Measurements from ENCODE around the gene RHOA. TPM values are rescaled to one million over a fixed set of nuclear protein-coding genes. Genes with fewer than 3 reads are reported as not detected.

The RHOA gene
- 100 to 1,000 TPM; 412 to 421 TPM for total RNA-seq

DNA sequence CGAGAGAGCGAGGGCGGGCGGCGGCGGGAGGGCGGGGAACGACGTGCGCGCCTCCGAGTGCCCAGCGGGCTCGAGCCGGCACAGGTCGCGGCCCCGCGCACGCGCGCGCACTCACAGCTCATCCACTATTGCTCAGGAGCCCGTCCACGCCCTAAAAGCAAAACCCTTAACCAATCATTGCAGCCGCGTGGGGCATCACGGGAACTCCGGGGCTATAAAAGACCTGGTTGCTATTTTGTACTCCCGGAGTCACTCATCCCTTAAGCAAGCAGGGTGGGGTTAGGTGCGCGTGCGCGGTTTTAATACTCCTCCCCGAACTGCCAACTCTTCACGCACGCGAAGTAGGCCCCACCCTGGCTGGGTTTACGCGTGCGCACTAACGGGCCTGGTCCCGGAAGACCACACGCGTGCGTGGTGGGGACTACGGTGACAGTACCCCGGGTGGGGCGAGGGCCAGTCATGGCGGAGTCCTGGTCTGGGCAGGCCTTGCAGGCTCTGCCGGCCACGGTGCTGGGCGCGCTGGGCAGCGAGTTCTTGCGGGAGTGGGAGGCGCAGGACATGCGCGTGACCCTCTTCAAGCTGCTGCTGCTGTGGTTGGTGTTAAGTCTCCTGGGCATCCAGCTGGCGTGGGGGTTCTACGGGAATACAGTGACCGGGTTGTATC lies at the start of gene RHOA, which contains the start of gene TCTA:
RHOA (minus strand) TSS at position 9 of the 664 bp plus-strand sequence. CDS start 36,387 bp downstream, outside the sequence.
TCTA (plus strand) TSS at position 456 of the 664 bp plus-strand sequence; CDS start at position 460, 4 bp downstream.
- ATAC-seq (peak; percentile 85 to 88), DNase-seq (ENCODE audit: low spot score in 2 of 2) (peak; percentile 98 to 99)
- H3K9me3 Mint-ChIP-seq, result no peaks in the 10 kb centered on the region
- peaks cover 32 to 35% of the 10 kb centered on the region in 2 donors for H3K36me3 Mint-ChIP-seq
- H3K27ac Mint-ChIP-seq, result peak within 1 kb of the TSS; percentile 93 to 98

DNA sequence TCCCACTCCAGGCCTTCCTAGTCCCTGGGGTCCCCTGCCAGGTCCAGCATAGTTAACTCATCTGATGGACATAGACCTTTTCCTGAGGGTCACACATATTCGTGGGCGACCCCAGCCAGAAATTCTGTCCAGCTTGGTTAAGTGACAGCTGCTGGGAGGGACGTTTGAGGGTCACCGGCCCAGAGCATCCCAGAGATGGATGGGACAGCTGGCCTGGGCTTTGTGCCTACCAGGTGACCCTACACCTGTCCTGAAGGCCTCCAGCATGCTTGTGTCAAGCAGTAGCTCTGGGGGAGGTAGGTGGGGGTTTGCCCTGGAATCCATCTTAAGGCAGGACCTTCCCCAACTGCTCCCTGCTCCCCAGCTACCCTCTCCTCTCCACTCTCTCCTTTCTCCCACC lies 49.2 kb upstream of the RHOA start:
- no peaks in the 10 kb centered on the region for H3K9me3 Mint-ChIP-seq
- H3K36me3 Mint-ChIP-seq, result no peaks in the 10 kb centered on the region
- DNase-seq (ENCODE audit: low spot score in 2 of 2) (no peak), ATAC-seq (no peak)
- no peak overlapping the region for H3K27ac Mint-ChIP-seq

DNA sequence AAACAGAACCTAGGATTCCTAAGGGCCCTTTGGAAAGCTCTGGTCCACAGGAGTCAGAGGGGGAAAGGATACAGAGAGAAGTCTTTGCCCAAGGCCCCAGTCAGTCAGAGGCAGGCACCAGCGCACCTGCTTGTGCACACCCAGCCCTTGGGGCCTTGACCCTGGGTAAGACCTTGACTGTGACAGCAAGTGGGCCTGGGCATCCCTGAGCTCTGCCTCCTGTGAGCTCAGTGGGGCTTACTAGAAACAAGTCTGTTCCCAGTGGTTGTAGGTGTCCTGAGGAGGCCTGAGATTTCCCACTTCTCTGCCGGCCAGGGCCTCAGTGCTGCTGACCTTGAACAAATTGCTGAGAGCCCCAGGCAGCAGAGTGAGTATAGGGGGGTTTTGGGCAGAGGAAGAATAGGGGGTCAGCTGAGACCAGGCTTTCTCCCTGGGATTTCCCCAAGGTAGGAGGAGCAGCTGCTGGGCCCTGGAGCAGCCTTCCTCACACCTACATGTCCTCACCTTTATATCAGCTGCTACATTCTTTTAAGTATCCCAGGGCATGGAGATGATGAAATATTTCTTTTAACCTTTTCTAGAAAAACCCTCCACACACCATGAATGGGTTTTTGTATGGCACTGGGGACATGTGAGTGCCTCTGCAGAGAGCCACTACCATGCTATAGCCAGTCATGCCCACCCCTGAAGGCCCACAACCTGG lies 48.6 kb upstream of the RHOA start:
- no peaks in the 10 kb centered on the region for H3K9me3 Mint-ChIP-seq
- DNase-seq (ENCODE audit: low spot score in 2 of 2) (no peak), ATAC-seq (no peak)
- H3K36me3 Mint-ChIP-seq, result no peaks in the 10 kb centered on the region
- H3K27ac Mint-ChIP-seq, result no peak overlapping the region

DNA sequence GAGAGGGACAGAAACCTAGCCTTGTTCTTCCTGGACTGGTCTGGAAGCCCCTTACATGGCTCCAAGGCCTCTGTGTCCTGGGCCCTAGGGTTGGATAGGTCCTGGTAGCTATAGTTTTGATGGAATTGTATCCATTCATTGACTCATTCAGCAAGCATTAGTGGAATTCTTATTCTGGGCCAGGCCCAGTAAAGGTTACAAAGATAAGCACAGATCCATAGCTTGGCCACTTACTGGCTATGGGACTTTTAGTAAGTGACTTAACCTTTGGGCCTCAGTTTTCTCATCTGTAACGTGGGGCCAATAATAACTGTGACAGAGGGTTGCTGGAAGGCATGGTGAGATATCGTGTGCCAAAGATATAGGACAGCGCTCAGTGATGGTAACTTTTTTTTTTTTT lies 44.7 kb upstream of the RHOA start:
- Mint-ChIP-seq H3K36me3 (no peaks in the 10 kb centered on the region), H3K27ac (peak overlapping the region in 1 of 2 donors; percentile 22)
- no peak for ATAC-seq

DNA sequence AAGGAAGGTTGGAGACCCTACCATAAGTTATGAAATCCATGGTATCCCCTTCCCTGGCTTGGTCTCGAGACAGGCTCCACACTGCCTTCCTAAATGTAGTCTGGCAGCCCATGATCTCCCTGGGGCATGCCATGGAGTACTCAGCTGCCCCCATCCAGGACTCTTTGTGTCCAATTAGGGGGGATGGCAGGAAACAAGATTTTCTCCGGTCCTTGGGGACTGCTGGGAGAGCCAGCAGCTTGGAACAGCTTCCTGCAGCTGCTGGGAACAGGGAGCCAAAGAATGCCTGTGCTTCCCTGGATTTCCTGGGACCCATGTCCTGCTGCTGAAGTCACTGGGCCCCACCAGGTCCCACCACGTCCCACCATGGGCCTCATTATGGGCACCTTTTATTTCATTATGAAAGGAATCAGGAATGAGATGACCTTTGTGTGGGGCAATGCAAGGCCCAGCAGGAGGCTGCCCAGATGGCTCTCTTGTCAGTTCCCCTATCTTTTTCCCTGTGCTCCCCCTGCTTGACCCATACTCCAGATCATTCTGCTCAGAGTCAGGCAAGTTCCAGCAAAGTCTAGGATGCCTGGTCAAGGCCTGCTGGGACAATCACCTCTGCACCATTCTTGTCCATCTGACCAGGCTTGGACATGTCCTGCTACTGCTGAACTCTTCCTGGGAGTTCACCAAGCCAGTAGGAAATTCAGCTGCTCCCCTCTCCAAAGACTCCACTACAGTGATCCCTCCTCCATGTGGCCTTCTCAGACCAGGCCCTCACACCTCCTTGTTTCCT lies 43.3 kb upstream of the RHOA start:
- peak overlapping the region in 1 of 2 donors; percentile 26 for H3K27ac Mint-ChIP-seq
- H3K36me3 Mint-ChIP-seq, result no peaks in the 10 kb centered on the region
- no peaks in the 10 kb centered on the region for H3K9me3 Mint-ChIP-seq
- ATAC-seq (no peak), DNase-seq (ENCODE audit: low spot score in 2 of 2) (no peak)

More for the DNA sequence above, 44.7 kb upstream of the RHOA start:
- no peak for DNase-seq (ENCODE audit: low spot score in 2 of 2)
- H3K9me3 Mint-ChIP-seq, result no peaks in the 10 kb centered on the region

DNA sequence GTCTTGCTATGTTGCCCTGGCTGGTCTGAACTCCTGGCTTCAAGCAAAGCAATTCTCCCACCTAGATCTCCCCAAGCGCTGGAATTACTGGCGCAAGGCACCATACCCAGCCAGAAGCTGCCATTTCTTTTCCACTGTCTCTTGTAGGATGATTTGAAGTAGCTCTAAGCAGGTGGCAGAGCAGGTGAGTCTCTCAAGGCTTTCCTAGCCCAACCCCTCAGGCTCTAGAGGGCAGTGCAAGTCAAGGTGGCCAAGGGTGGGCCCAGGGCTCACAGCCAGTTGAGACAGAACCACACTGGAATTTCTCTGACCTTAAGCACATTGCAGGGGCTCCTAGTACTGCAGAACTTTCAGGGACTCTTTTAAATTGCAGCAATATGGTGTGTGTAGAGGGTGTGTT lies 42.7 kb upstream of the RHOA start:
- ATAC-seq, result peak in 1 of 2 donors; percentile 52
- Mint-ChIP-seq H3K36me3 (no peaks in the 10 kb centered on the region), H3K27ac (no peak overlapping the region), H3K9me3 (no peaks in the 10 kb centered on the region)
- DNase-seq (ENCODE audit: low spot score in 2 of 2), result no peak

DNA sequence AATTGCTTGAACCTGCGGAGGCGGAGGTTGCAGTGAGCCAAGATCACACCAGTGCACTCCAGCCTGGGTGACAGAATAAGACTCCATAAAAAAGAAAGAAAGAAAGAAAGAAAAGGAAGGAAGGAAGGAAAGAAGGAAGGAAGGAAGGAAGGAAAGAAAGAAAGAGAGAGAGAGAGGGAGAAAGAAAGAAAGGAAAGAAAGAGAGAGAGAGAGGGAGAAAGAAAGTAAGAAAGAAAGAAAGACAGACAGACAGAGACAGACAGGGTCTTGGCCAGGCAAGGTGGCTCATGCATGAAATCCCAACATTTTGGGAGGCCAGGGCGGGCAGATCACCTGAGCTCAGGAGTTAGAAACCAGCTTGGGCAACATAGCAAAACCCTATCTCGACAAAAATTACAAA lies 41.8 kb upstream of the RHOA start:
- Mint-ChIP-seq H3K9me3 (no peaks in the 10 kb centered on the region), H3K36me3 (no peaks in the 10 kb centered on the region), H3K27ac (no peak overlapping the region)
- ATAC-seq, result no peak
- DNase-seq (ENCODE audit: low spot score in 2 of 2), result no peak

DNA sequence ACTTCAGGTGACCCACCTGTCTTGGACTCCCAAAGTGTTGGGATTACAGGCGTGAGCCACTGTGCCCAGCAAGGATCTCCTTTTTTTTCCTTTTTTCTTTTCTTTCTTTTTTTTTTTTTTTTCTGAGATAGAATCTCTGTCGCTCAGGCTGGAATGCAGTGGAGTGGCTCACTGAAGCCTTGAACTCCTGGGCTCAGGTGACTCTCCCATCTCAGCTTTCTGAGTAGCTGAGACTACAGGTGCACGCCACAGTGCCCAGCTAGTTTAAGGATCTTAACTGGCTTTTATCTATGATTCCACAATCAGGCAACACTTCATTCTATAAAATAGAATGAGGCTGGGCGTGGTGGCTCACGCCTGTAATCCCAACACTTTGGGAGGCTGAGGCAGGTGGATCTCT lies 33.6 kb upstream of the RHOA start:
- Mint-ChIP-seq H3K36me3 (no peaks in the 10 kb centered on the region), H3K27ac (no peak overlapping the region), H3K9me3 (no peaks in the 10 kb centered on the region)
- DNase-seq (ENCODE audit: low spot score in 2 of 2) (no peak), ATAC-seq (no peak)

DNA sequence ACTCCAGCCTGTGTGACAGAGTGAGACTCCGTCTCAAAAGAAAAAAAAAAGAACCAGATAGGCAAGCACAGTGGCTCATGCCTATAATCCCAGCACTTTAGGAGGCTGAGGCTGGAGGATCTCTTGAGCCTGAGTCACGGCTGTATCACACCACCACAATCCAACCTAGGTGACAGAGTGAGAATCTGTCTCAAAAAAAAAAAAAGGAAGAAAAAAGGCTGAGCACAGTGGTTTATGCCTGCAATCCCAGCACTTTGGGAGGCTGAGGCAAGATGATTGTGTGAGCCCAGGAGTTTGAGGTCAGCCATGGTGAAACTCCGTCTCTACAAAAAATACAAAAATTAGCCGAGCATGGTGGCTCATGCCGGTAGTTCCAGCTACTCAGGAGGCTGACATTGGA lies 23.0 kb upstream of the RHOA start:
- ATAC-seq (no peak), DNase-seq (ENCODE audit: low spot score in 2 of 2) (no peak)
- no peaks in the 10 kb centered on the region for H3K9me3 Mint-ChIP-seq
- no peaks in the 10 kb centered on the region for H3K36me3 Mint-ChIP-seq
- H3K27ac Mint-ChIP-seq, result peak overlapping the region in 1 of 2 donors; percentile 86

DNA sequence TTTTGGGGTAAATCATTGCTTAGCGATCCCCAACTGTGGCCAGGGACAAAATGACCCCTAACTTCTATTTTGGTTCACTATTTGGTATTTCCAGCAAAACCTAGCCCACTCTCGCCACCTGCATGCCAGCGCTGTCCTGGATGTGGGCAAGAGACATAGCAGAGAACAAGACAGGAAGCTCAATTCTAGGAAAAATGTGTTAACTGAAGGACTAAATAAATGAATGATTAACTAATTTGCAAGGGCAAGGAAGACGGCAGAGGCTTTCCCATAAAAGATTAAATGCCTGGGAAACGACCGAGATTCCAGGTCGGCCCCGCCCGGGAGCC lies 16.9 kb upstream of the RHOA start:
- no peaks in the 10 kb centered on the region for H3K9me3 Mint-ChIP-seq
- no peaks in the 10 kb centered on the region for H3K36me3 Mint-ChIP-seq
- ATAC-seq, result peak; percentile 0 to 1
- peak overlapping the region; percentile 91 to 99 for H3K27ac Mint-ChIP-seq
- DNase-seq (ENCODE audit: low spot score in 2 of 2), result no peak

DNA sequence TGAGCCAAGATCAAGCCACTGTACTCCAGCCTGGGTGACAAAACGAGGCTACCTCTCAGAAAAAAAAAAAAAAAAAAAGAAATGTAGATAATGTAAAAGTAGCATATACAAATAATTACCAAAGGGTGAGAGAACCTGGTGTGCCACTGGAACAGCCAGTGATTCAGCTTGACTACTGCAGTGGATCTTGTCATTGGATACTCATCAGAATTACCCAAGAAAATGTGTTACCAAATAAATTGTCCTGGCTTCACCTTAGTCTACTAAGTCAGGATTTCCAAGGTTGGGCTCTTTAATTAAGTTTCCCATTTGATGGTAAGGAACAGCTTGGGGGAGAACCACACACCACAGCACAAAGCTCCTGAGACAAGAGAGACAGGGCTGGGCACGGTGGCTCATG lies 15.8 kb upstream of the RHOA start:
- H3K36me3 Mint-ChIP-seq, result no peaks in the 10 kb centered on the region
- H3K27ac Mint-ChIP-seq, result peak overlapping the region in 1 of 2 donors; percentile 91
- no peak for ATAC-seq
- DNase-seq (ENCODE audit: low spot score in 2 of 2), result no peak
- H3K9me3 Mint-ChIP-seq, result no peaks in the 10 kb centered on the region

DNA sequence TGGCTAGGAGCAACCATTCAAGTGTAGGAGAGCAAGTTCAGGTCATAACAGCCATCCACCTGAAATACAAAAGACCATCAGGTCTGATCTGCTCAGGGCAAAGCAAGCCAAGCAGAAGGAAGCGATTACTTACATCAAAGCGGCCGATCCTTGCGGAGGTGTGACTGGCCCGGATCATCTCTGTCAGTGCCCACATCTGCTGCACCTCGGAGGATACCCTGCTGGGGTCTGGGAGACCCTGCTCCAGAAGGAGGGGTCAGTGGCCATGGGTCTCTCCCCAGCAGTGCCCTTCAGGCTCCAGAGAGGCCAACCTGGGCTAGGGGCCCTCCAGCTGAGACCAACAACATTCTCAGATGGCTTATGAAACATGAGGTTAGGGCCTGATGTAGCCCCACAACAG lies 13.0 kb upstream of the RHOA start:
- no peak for DNase-seq (ENCODE audit: low spot score in 2 of 2)
- Mint-ChIP-seq H3K27ac (no peak overlapping the region), H3K9me3 (no peaks in the 10 kb centered on the region), H3K36me3 (no peaks in the 10 kb centered on the region)
- ATAC-seq, result no peak

DNA sequence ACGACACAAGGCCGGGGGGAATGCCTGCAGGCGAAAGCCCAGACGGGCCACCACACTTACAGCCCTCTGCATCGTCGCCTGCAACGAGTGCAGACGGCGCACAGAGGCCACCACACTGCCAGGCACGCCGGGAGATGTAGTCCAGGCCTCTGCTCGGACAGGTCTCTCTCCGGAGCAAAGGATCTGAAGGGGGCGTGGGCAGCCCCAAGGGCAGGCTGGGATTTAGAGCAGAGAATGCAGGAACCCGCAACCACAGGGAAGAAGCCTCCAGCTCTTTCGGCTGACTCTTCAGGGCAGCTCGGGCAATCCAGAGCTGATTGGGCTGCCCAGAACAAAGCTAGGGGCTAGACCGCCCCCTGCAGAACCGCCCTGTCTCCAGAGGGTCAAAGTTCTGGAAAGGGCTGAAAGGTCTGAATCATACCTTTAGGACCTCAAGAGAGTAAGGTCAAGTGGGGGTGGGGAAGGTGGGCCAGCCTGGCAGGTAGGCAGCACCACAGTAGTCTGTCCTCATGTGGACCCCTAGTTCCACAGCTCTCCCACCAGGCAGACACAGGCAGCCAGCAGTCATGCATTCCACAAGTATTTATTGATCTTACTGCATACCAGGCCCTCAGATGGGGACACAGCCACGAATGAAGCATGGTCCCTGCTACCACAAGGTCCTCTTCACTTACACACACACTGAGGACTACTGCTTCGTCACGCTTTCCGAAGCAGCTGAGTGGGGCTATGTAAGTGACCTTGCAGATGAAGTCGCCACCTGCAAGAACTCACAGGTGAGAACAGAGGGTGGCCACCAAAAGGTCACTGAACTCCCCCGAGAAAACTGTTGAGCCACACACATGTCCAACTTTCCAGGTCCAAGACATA lies 10.8 kb upstream of the RHOA start, which contains the start of gene AMT:
AMT (minus strand) TSS at position 95 of the 870 bp plus-strand sequence; CDS start at position 72, 23 bp downstream.
- Mint-ChIP-seq H3K9me3 (no peaks in the 10 kb centered on the region), H3K36me3 (no peaks in the 10 kb centered on the region), H3K27ac (no peak within 1 kb of the TSS)
- DNase-seq (ENCODE audit: low spot score in 2 of 2) (no peak), ATAC-seq (no peak)

DNA sequence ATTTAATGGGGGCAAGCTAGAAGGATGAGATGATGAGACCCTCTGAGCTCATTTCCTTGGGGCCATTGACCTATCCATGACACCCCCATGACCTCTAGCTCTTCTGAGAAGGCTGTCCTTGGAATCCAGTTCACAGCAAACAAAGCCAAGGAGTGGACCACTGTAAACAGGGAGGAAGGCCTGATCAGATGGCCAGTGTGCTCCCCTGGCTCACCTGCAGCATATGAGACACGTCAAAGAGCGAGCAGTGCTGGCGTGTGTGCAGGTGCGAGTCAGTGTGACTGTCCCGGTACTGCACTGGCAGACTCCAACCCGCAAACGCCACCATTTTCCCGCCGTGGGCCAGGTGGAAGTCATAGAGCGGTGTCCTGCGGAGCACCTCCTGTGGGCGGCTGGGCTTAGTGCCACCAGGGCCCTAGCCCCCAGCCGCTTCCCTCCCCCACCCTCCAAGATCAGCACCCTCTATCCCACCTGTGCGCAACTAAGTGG lies 10.2 kb upstream of the RHOA start:
- no peaks in the 10 kb centered on the region for H3K36me3 Mint-ChIP-seq
- no peaks in the 10 kb centered on the region for H3K9me3 Mint-ChIP-seq
- H3K27ac Mint-ChIP-seq, result no peak overlapping the region
- DNase-seq (ENCODE audit: low spot score in 2 of 2) (no peak), ATAC-seq (no peak)

DNA sequence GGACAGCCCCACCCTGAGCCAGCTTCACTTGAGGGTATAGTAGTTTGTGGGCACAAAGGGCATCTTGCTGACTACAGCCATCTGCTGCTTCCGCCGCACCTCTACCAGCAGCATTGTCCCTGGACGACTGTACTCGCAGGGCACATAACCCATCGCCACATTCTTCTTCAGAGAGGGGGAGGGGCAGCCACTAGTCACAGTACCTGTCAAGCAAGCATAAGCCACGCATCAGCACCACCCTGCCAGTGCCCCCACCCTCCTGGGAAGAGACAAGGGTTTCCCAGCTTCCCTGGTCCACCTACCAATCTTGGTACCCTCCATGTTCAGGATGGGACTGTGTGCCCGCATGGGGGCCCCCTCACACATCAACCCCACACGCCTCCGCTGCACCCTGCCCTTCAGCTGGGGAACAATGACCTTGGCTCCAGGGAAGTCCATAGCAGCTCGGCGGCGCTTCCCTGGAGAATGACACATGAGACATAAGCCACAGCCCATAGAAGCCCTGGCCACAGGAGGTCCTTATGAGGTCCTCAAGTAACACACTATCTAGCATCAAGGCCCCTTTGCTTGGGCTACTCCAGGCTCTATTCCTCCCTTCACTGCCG lies 5.8 kb upstream of the RHOA start:
- DNase-seq (ENCODE audit: low spot score in 2 of 2) (no peak), ATAC-seq (no peak)
- Mint-ChIP-seq H3K9me3 (no peaks in the 10 kb centered on the region), H3K27ac (peak overlapping the region; percentile 39 to 42), H3K36me3 (peaks cover 17 to 20% of the 10 kb centered on the region in 2 donors)

DNA sequence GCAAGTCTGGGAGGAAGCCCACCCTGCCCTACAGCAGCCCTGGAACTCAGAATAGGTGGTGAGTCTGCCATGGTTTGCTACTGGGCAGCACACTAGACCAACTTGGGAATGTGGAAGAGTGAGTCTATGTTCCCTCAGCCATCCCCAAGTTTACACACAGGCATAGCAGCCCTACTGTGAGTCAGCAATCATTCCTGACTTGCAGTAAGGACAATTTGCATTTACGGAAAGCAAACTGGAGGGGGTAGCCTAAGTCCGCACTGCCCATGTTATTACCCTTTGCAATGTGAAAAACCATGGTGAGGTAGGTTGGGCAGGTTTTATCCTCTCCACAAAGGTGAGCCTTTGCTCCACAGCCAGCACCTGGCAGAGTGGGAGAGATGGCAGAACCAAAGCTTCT lies 5.1 kb upstream of the RHOA start:
- Mint-ChIP-seq H3K9me3 (no peaks in the 10 kb centered on the region), H3K36me3 (peaks cover 20 to 21% of the 10 kb centered on the region in 2 donors), H3K27ac (peak overlapping the region; percentile 93 to 95)
- no peak for DNase-seq (ENCODE audit: low spot score in 2 of 2)
- no peak for ATAC-seq
